Loucy (cell line): ENCODE results near the gene BSND.

Source experiments
- CTCF ChIP-seq: fragments of 200-600 bp; sonication (generic); conservative IDR thresholded peaks from 2 replicates; pipeline ENCODE4 v1.5.1; 2014; ENCODE audit warnings: mild to moderate bottlenecking, antibody characterized with exemption, low read length
- EZH2phosphoT487 ChIP-seq: fragments of 200-600 bp; IDR thresholded peaks from 2 replicates; pipeline ENCODE4 v1.6.1; 2018; ENCODE audit warnings: antibody characterized with exemption, mild to moderate bottlenecking, moderate library complexity, borderline replicate concordance

- no peak for TF ChIP-seq CTCF
- TF ChIP-seq EZH2phosphoT487: no peak
Observed at GRCh38 chr1:55015731-55016620, 17.2 kb downstream of the BSND start.
